GM12874 (cell line): ENCODE results near the gene SYT6.

Experiments
- TF ChIP-seq, protein P1 (sequence below): IDR thresholded peaks from 2 replicates; pipeline ENCODE4 v1.5.1; 2011; ENCODE audit warnings: low read depth, mild to moderate bottlenecking, control low read depth, low read length, moderate library complexity; ENCODE audit not compliant: insufficient read depth

Gene SYT6

DNA sequence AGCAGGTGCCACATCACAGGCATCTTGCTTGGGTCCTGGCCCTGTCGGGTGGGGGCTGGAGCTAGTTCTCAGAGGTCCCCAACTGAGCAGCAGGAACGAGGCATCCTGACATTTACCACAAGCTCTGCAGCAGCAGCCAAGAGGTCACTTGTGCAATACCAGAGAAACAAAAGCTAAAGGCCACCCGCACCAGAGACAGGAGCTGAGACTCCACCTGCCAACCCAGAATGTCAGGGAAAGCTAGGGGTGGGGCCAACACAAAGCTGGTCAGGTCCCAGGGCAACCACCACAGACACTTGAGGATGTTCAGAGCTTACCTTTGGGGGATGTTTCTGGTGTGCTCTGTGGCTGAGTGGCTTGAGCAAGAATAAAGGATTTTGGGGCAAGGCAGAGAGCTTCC is 13.6 kb upstream of the SYT6 start:
- TF ChIP-seq, protein P1, sequence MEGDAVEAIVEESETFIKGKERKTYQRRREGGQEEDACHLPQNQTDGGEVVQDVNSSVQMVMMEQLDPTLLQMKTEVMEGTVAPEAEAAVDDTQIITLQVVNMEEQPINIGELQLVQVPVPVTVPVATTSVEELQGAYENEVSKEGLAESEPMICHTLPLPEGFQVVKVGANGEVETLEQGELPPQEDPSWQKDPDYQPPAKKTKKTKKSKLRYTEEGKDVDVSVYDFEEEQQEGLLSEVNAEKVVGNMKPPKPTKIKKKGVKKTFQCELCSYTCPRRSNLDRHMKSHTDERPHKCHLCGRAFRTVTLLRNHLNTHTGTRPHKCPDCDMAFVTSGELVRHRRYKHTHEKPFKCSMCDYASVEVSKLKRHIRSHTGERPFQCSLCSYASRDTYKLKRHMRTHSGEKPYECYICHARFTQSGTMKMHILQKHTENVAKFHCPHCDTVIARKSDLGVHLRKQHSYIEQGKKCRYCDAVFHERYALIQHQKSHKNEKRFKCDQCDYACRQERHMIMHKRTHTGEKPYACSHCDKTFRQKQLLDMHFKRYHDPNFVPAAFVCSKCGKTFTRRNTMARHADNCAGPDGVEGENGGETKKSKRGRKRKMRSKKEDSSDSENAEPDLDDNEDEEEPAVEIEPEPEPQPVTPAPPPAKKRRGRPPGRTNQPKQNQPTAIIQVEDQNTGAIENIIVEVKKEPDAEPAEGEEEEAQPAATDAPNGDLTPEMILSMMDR = no peak

DNA sequence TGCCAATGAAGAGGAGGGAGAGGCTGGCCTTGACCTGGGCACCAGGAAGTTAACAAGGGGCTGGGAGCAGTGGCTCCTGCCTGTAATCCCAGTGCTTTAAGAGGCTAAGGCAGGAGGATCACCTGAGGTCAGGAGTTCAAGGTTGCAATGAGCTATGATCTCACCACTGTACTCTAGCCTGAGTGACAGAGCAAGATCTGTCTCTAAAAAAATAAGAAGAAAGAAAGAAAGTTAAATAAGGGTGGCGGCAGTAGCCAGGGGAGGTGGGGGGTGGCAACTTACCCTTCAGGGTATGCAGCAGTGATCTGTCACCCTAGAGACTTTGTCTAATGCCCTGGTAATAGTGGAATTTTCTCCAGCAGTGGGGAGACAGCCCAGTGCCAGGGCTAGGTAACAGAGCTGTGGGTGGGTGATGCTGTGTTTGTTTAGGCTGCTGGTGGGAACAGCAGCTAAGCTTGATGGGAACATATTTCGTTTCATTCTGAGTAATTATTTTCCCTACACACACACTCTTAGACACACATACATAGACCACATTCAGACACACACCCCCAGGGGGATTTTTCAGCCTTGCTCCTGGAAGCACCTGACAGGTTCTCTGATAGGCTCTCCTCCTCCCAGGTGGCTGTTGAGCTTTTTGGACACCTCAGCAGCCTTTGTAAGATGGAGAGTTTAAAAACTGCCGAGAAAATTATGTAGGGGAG is 11.3 kb upstream of the SYT6 start:
- TF ChIP-seq, protein P1 = no peak

DNA sequence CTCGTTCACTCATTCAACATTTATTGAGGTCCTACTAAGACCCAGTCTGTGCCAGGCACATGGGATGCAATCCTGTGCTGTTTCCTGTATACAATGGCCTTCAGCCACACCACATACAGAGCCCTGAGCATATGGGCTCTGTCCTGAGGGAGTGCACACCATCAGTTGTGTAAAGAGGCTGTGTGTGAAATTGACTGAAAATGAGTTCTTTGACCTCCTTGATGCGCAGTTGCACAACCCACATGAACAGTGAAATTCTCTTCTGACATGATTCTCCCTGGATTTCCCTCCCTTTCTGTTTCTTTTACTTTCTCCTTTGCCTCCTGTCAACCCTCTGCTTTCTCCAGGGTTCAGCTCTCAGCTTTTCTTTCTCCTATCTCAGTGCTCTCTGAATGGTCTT is 6.3 kb upstream of the SYT6 start:
- TF ChIP-seq, protein P1 = no peak

DNA sequence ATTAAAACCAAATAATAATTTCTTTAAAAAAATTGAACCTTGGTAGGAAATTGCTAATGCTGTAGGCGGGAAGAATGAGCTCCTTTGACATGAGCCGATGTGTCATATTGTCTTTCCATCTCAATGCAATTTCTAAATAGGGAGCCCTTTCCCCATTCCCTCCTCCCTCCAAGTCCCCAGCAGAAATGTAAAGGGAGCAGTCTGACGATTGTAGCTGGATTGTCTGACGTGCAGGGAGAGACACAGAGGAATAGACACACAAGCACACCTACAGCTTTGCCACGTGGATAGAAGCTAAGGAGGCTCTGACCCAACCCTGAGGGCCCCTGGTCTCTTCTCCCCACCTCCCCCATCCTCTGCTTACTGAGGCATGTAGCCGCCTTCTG is 3.6 kb upstream of the SYT6 start:
- TF ChIP-seq, protein P1 = no peak

DNA sequence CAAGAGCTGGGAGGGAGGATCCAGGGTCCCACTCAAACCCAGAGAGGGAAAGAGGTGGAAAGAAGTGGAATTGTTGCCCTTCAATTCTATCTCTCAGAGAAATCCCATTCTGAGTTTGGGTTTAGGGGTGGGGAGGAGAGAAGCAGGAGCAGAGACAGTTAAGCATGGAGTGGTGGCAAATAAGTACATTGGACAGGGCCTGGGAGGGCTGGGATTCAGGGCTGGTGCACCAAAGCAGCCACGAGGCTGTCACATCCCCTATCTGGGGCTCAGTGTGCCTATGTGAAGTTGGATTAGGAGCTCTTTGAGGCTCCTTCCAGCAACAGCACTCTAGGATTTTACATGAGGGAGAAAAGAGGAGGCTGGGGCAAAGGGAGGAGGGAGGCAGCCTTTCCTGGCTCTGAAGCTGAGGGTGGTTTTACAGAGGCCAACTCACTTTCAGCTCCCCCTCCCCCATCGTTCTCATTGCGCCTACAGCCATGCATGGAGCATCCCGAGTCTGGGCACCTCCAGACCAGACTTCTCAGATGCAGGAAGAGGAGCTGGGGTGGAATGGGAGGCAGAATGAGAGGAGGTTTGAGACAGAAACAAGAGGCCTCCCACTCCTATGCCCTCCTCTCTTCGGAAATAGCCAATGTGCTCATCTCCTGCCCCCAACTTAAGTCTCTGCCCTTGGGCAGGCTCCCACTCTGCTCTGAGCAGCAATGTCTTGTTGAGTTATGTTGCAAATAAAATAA is 3.0 kb upstream of the SYT6 start:
- TF ChIP-seq, protein P1 = no peak

DNA sequence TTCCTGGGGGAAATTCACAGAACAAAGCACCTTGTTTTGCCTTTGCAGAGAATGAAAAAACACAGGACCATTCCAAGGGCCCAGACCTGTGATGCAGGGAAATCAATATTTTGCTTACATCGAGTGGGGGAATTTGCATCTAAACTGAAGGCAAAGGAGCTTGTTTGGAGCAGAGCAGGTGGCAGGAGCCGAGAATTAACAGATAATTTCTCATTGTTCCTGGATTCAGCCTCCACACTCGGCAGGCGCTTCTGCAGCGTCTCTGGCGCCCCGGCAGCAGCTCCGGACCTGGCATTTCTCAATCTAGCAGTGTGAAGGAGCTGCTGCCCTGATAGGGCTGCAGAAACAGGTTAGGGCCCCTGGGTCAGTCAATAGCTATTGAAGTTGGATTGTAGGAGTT is 2.0 kb upstream of the SYT6 start:
- TF ChIP-seq, protein P1 = no peak

DNA sequence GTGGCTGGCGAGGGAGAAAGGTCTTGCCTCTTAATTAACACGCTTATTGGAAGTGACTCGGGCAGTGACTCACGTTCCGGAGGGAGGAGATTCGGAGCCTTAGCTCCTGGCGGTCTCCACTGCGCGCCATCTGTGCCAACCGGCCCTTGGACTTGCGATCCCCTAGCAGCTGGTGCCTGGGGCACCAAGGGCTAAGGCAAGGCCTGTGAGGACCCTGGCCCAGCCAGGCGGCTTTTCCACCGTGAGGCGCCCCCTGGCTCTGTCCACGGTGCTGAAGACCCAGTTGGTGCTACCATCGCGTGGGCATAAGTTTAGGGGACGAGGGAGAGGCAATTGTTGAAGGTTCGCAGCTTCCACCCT is 1.3 kb upstream of the SYT6 start:
- TF ChIP-seq, protein P1 = no peak
